GM18858 (cell line): ENCODE data around the gene CYRIA.

ENCODE experiments used
- ATAC-seq: cut with Tn5 transposase; IDR thresholded peaks from one replicate; pipeline ENCODE4 v1.9.1; 2021; ENCODE audit not compliant: unreplicated experiment

CYRIA gene

GRCh38 chr2:16671760-16672159 lies 6.1 kb upstream of the CYRIA start:
- ATAC-seq: no peak

- ATAC-seq: no peak
Observed at GRCh38 chr2:16669388-16669787, 3.8 kb upstream of the CYRIA start.

GRCh38 chr2:16666449-16666801 lies 791 bp upstream of the CYRIA start:
- no peak for ATAC-seq

- no peak for ATAC-seq
Observed at GRCh38 chr2:16664809-16665747, 556 bp downstream of the CYRIA start.

GRCh38 chr2:16664052-16664731 lies 1.4 kb downstream of the CYRIA start:
- ATAC-seq: no peak

GRCh38 chr2:16663121-16663905 lies 2.3 kb downstream of the CYRIA start:
- ATAC-seq: no peak

- no peak for ATAC-seq
Observed at GRCh38 chr2:16661936-16662839, 3.4 kb downstream of the CYRIA start.

GRCh38 chr2:16661526-16661925 lies 4.1 kb downstream of the CYRIA start:
- no peak for ATAC-seq

GRCh38 chr2:16660556-16660955 lies 5.1 kb downstream of the CYRIA start:
- ATAC-seq: no peak

GRCh38 chr2:16660114-16660513 lies 5.5 kb downstream of the CYRIA start:
- no peak for ATAC-seq

- no peak for ATAC-seq
Observed at GRCh38 chr2:16658076-16658739, 7.4 kb downstream of the CYRIA start.

GRCh38 chr2:16657671-16658070 lies 8.0 kb downstream of the CYRIA start:
- ATAC-seq: no peak

GRCh38 chr2:16656784-16657391 lies 8.7 kb downstream of the CYRIA start:
- ATAC-seq: peak; percentile 80

- ATAC-seq: no peak
Observed at GRCh38 chr2:16655905-16656642, 9.6 kb downstream of the CYRIA start.

- no peak for ATAC-seq
Observed at GRCh38 chr2:16655445-16655837, 10.2 kb downstream of the CYRIA start.

- ATAC-seq: no peak
Observed at GRCh38 chr2:16654833-16655444, 10.7 kb downstream of the CYRIA start.

GRCh38 chr2:16653799-16654198 lies 11.8 kb downstream of the CYRIA start:
- peak; percentile 40 for ATAC-seq

GRCh38 chr2:16653083-16653375 lies 12.6 kb downstream of the CYRIA start:
- no peak for ATAC-seq
